GM18870 (cell line): ENCODE measurements around the gene SLC1A2.

Experiments used
- ATAC-seq: cut with Tn5 transposase; IDR thresholded peaks from one replicate; pipeline ENCODE4 v1.9.1; 2021; ENCODE audit warnings: moderate library complexity; ENCODE audit not compliant: unreplicated experiment

Gene SLC1A2

GRCh38 chr11:35377262-35377661 is 42.1 kb downstream of the SLC1A2 start:
- no peak for ATAC-seq

- no peak for ATAC-seq
Observed at GRCh38 chr11:35376613-35377012, 42.7 kb downstream of the SLC1A2 start.

GRCh38 chr11:35376118-35376510 is 43.2 kb downstream of the SLC1A2 start:
- no peak for ATAC-seq

- ATAC-seq = no peak
Observed at GRCh38 chr11:35375332-35376117, 43.8 kb downstream of the SLC1A2 start.

- ATAC-seq = no peak
Observed at GRCh38 chr11:35373284-35373933, 45.9 kb downstream of the SLC1A2 start.

- no peak for ATAC-seq
Observed at GRCh38 chr11:35372565-35373283, 46.6 kb downstream of the SLC1A2 start.

GRCh38 chr11:35367491-35367890 is 51.9 kb downstream of the SLC1A2 start:
- no peak for ATAC-seq

- ATAC-seq = no peak
Observed at GRCh38 chr11:35366798-35367197, 52.6 kb downstream of the SLC1A2 start.

GRCh38 chr11:35365961-35366360 is 53.4 kb downstream of the SLC1A2 start:
- ATAC-seq = no peak

GRCh38 chr11:35365395-35365794 is 54.0 kb downstream of the SLC1A2 start:
- ATAC-seq = no peak

GRCh38 chr11:35363854-35364780 is 55.2 kb downstream of the SLC1A2 start:
- no peak for ATAC-seq

- ATAC-seq = no peak
Observed at GRCh38 chr11:35363246-35363801, 56.0 kb downstream of the SLC1A2 start.

- ATAC-seq = no peak
Observed at GRCh38 chr11:35362521-35362980, 56.8 kb downstream of the SLC1A2 start.

- ATAC-seq = no peak
Observed at GRCh38 chr11:35360055-35360530, 59.3 kb downstream of the SLC1A2 start.

GRCh38 chr11:35359321-35360054 is 59.9 kb downstream of the SLC1A2 start:
- no peak for ATAC-seq

GRCh38 chr11:35358391-35358790 is 61.0 kb downstream of the SLC1A2 start:
- ATAC-seq = no peak

- no peak for ATAC-seq
Observed at GRCh38 chr11:35357923-35358322, 61.4 kb downstream of the SLC1A2 start.

- ATAC-seq = no peak
Observed at GRCh38 chr11:35355102-35355749, 64.1 kb downstream of the SLC1A2 start.

- ATAC-seq = no peak
Observed at GRCh38 chr11:35354644-35355043, 64.7 kb downstream of the SLC1A2 start.
